Epithelial cell of esophagus (primary cell): Measurements from ENCODE around the gene SPOCK1.

Experiments
- DNase-seq: peaks from one replicate; pipeline ENCODE4 v3.0.0; 2010; ENCODE audit warnings: low read depth
- H3K4me3 ChIP-seq: 2 replicates; pipeline ENCODE4 v1.5.1; 2011; ENCODE audit warnings: mild to moderate bottlenecking, low read length, control low read depth
- TF ChIP-seq, protein P1 (sequence below): IDR thresholded peaks from 2 replicates; pipeline ENCODE4 v1.5.1; 2011; ENCODE audit warnings: low read depth, mild to moderate bottlenecking, low read length, control low read depth, inconsistent platforms; ENCODE audit not compliant: insufficient read depth; ENCODE audit errors: missing control alignments

SPOCK1 gene

DNA sequence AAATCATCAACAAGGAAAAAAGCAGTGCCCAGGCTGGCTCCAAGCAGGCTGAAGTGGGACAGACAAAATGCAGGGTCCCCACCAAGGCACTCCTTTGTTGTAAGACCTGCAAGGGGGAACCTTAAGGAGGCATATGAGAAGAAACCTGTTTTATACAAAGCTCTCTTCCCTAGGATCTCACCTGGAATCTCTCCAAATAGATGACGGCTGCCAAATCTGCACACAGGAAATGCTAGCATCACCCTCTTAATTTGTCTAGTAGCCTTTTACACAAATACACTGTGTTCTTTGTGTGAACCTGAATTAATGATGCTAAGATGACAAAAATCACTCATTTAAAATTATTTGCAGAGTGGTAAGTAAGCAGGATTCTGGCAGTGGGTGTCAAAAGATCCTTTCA, 280.2 kb downstream of the SPOCK1 start:
- TF ChIP-seq, protein P1, sequence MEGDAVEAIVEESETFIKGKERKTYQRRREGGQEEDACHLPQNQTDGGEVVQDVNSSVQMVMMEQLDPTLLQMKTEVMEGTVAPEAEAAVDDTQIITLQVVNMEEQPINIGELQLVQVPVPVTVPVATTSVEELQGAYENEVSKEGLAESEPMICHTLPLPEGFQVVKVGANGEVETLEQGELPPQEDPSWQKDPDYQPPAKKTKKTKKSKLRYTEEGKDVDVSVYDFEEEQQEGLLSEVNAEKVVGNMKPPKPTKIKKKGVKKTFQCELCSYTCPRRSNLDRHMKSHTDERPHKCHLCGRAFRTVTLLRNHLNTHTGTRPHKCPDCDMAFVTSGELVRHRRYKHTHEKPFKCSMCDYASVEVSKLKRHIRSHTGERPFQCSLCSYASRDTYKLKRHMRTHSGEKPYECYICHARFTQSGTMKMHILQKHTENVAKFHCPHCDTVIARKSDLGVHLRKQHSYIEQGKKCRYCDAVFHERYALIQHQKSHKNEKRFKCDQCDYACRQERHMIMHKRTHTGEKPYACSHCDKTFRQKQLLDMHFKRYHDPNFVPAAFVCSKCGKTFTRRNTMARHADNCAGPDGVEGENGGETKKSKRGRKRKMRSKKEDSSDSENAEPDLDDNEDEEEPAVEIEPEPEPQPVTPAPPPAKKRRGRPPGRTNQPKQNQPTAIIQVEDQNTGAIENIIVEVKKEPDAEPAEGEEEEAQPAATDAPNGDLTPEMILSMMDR: no peak
- H3K4me3 ChIP-seq: no peak overlapping the region
- DNase-seq: peak; percentile 53

DNA sequence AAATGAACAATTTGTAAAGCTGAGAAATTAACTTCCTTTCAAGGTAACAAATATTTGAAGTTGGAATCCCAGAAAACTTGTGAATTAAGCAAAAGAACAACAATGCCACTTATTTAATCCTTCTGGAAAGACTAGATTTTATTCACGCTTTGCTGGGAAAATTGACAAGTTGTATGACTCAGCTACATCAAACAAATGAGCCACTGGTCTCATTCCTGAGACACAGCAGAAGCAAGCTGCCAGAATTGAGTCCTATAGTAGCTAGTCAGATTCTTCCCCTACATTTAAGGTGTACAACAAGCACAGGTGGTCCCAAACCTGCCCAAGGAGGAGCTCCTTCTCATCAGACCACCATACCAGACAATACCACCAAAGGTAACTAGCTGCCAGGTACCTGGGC, 280.7 kb downstream of the SPOCK1 start:
- DNase-seq: peak; percentile 75
- no peak overlapping the region for H3K4me3 ChIP-seq
- TF ChIP-seq, protein P1: no peak

DNA sequence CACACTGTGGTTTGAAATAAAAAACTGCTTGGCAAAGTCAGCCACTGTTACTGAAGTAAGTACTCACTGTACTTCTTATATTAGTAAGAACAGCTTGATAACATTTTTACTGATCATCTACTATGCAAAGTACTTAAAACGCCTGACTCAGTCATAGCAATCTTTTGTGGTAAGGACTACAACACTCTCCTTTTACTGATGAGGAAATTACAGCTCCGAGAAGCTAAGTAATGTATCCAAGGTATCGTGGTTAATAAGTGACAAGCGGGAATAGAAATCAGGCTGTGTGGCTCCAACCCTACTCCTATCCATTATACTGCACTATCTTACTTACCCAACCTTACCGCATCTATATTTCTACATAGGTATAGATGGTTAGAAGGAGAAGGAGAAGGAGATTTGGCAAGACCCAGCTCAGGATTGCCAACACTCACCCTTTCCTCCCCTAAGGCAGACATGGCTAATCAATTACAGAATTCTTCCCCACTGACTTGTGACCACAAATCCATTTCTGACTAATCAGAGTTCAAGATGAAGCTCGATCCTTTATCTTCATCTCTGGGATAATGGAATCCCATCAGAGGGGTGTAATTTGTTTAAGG, 281.4 kb downstream of the SPOCK1 start:
- H3K4me3 ChIP-seq: no peak overlapping the region
- TF ChIP-seq, protein P1: no peak
- DNase-seq: peak; percentile 72

DNA sequence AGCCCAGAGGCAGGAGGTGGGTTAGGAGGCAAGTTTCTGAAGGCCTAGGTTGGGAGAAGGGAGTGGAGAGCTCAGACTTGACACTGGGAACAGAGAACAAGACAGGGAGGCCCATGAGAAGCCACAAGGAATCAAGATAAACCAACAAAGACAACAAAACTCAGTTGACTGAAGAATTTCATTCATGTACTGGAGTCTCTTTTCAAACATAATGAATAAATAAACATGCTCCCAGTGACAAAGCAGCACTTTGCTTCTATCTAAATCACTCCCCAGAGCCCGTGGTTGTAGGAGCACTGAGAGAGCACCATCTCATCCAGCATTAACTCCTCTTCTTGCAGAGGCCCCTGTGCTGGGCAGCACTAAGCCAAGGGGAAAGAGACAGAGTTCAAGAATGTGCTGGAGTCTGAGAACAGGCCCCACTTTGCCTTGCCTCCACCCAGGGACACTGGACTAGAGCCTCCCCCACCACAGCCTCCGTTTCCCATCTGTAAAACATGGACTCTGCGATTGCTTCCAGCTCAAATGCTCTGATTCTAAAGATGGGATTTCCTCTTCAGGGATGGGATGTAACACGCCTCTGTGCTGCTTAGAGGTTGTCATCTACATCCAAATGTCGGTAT, 282.0 kb downstream of the SPOCK1 start:
- TF ChIP-seq, protein P1: no peak
- no peak for DNase-seq
- H3K4me3 ChIP-seq: no peak overlapping the region

DNA sequence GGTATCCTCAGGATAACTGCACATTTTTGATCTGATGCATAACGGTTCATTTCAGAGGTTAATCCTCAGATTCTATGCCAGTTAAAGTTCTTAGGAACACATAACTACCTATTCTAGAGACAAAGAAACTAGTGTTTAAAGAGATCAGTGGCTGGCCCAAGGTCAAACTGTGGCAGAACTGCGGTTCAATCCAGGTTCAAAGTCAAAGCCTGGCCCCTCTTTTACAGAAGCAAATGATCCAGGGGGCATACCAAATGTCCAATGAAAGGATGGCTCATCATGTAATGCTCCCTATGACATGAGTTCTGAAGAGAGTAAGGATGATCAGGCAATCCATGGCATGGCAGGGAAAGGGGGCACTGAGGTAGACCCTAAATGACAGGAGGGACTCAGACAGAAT, 283.3 kb downstream of the SPOCK1 start:
- TF ChIP-seq, protein P1: no peak
- H3K4me3 ChIP-seq: no peak overlapping the region
- DNase-seq: no peak

DNA sequence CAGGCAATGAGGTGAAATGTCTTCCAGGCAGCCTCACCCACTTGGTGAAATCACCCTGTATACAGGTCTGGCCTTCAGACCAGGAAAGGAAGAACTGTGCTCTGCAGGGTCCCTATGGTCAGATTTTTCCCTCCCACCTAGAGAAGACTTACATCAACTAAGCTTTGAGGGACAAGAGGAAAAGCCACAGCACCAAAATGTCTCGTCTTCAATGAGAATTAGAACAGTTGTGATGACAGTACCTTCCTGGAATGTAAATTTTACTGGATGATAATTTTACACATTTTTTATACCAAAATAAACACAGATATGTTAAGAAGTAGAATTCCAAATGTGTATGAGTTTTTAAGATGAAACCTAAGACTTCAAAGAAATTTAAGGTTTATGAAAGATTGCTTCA, 283.9 kb downstream of the SPOCK1 start:
- TF ChIP-seq, protein P1: no peak
- DNase-seq: no peak
- H3K4me3 ChIP-seq: no peak overlapping the region
